GM19397 (cell line): ENCODE results near the gene PPP1R2C.

Experiments
- ATAC-seq: cut with Tn5 transposase; IDR thresholded peaks from one replicate; pipeline ENCODE4 v1.9.1; 2021; ENCODE audit warnings: mild to moderate bottlenecking, moderate library complexity; ENCODE audit not compliant: unreplicated experiment

The PPP1R2C gene

GRCh38 chrX:42751573-42751972 lies 26.4 kb downstream of the PPP1R2C start:
- ATAC-seq: no peak

DNA sequence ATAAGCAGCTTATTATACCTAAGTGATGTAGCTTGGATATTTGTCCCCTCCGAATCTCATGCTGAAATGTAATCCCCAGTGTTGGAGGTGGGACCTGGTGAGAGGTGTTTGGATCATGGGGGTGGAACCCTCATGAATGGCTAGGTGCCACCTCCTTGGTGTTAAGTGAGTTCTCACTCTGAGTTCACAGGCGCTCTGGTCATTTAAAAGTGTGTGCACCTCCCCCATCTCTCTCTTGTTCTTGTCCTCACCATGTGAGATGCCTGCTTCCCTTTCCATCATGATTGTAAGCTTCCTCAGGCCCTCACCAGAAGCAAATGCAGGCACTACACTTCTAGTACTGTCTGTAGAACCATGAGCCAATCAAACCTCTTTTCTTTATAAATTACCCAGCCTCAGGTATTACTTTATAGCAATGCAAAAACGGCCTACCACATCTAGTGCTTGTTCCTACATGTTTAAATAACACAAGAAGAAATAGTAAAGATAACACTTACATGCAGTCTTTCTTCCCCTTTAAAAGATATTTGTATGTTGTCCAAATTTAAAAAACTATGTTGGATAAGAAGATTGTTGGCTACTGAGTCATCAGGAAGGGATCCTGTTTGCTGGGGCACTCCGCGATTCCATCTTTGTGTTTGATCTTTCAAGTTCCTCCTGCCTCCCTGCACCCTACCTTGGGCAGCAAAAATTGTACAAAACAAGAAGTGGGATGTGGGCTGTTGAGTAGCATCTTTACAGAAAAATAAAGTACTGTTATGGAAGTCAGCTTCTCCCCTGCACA lies 29.7 kb downstream of the PPP1R2C start:
- no peak for ATAC-seq

DNA sequence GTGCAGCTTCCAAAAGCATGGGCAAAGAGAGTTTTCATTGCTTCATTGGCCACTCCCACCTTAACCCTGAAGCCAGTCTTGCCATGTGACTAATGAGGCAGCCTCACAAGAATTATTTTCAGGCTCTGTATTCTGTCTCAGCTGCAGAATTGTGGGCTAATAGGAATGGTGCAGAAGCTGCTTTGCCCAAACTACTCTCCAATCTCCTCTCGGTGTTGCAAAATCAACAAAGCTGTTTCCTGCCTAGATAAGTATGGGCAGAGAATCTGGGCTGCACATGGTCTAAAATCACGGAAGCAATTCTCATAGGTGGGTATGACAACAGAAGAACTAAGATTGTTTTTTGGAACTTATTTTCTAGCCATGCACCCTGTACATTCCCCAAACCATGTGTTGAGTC lies 31.4 kb downstream of the PPP1R2C start:
- ATAC-seq: no peak

DNA sequence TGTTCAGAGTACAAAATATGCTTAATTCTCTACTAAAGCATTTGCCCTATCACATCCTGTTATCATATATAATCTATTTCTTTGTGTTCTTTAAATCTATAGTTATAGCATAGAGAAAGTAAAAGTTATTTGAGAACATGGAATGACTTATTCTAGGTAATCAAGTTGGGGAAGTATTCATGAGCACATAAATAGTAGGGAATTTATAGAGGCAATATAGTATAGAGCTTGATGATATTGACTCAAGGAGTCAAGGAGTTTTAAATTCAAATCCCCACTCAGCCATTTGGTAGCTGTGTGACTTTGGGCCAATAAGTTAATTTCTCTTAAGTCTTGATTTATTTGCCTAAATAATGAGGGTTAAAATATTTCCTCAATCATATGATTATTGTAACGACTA lies 37.5 kb downstream of the PPP1R2C start:
- no peak for ATAC-seq

DNA sequence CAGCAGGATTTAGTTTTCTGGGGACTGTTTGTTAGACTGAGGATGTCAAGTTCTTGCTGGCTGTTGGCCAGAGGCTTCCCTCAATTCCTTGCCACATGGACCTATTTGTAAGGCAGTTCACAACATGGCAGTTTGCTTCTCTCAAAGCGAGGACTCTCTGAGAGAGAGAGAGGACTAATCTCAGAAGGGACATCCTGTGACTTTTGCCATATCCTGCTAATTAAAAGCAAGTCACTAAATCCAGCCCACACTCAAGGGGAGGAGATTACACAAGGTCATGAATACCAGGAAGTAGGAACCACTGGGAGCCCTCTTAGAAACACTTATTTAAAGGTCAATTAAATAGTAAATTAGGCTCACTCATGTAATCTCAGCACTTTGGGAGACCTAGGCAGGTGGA lies 38.2 kb downstream of the PPP1R2C start:
- ATAC-seq: no peak

- no peak for ATAC-seq
Measured at GRCh38 chrX:42739258-42739657, 38.7 kb downstream of the PPP1R2C start.

GRCh38 chrX:42738552-42738951 lies 39.4 kb downstream of the PPP1R2C start:
- ATAC-seq: no peak

GRCh38 chrX:42735250-42735649 lies 42.7 kb downstream of the PPP1R2C start:
- no peak for ATAC-seq

- ATAC-seq: no peak
Measured at GRCh38 chrX:42732506-42732905, 45.5 kb downstream of the PPP1R2C start.
